GM12878 (cell line): Measurements from ENCODE around the gene STXBP1. TPM values are rescaled to one million over a fixed set of nuclear protein-coding genes. Genes with fewer than 3 reads are reported as not detected.

Experiments
- ATAC-seq: fragments of 200-7000 bp; cut with Tn5 transposase; 3 replicates; pipeline ENCODE4 v1.9.1; 2020; ENCODE audit warnings: mild to moderate bottlenecking, moderate library complexity
- BruUV-seq: library from RNA; stranded (reverse); fragments of 400-500 nt; replicated peaks from 2 replicates; lab custom pipeline; 2021; lab: Mats Ljungman, UMichigan
- CTCF ChIA-PET: fragments of 300-600 bp; sonication (Branson Sonifier 250); formaldehyde crosslinking; extraction: SDS; loops from one replicate; lab custom pipeline; 2021; ENCODE audit warnings: inconsistent platforms; lab: Yijun Ruan, JAX
- POLR2A ChIA-PET: fragments of 350-600 bp; formaldehyde crosslinking; extraction: SDS; loops from one replicate; lab custom pipeline; 2021; ENCODE audit warnings: inconsistent platforms; lab: Charles Lee
- RAD21 ChIA-PET: fragments of 300-600 bp; sonication (Branson Sonifier 250); formaldehyde crosslinking; loops from one replicate; lab custom pipeline; 2023; ENCODE audit warnings: antibody characterized with exemption; ENCODE audit not compliant: unreplicated experiment; lab: Charles Lee
- SMC1A ChIA-PET: fragments of 300-600 bp; sonication (Branson Sonifier 250); formaldehyde crosslinking; loops from one replicate; lab custom pipeline; 2023; ENCODE audit not compliant: unreplicated experiment, uncharacterized antibody; lab: Charles Lee
- DNase-seq: peaks from one replicate; pipeline ENCODE4 v3.0.0-alpha.2; 2011; ENCODE audit warnings: low read depth, low spot score
- FAIRE-seq: peaks from 3 replicates; lab custom pipeline; 2011; peaks lifted over from hg19 to GRCh38; lab: Jason Lieb, UNC
- H2AFZ ChIP-seq: 2 replicates; pipeline ENCODE4 v1.6.0; 2011; ENCODE audit warnings: low read depth, low read length, control low read depth; ENCODE audit not compliant: control insufficient read depth
- H3K27ac ChIP-seq: 2 replicates; pipeline ENCODE4 v1.5.1; 2011; ENCODE audit warnings: control low read depth; ENCODE audit not compliant: control insufficient read depth, insufficient read depth
- H3K27me3 ChIP-seq, 2 experiments: replicated peaks in 1 of 2; 2 replicates each; pipeline versions ENCODE4 v1.6.0 to v1.6.1; 2011; ENCODE audit warnings: low read length in 1 of 2; ENCODE audit not compliant: control insufficient read depth in 2 of 2, insufficient read depth in 2 of 2
- H3K36me3 ChIP-seq, 2 experiments: 2 replicates each; pipeline ENCODE4 v1.5.1; 2011; ENCODE audit warnings: low read length in 1 of 2; ENCODE audit not compliant: control insufficient read depth in 2 of 2, insufficient read depth in 2 of 2
- H3K4me1 ChIP-seq: 2 replicates; pipeline ENCODE4 v1.6.1; 2011; ENCODE audit warnings: mild to moderate bottlenecking, low read length, moderate library complexity, mixed read lengths; ENCODE audit not compliant: control insufficient read depth, insufficient read depth
- H3K4me2 ChIP-seq: 2 replicates; pipeline ENCODE4 v1.6.0; 2011; ENCODE audit warnings: control low read depth; ENCODE audit not compliant: control insufficient read depth, insufficient read depth
- H3K4me3 ChIP-seq: fragments of 200-600 bp; sonication (generic); 2 replicates; pipeline ENCODE4 v1.5.1; 2016
- H3K79me2 ChIP-seq: 2 replicates; pipeline ENCODE4 v1.6.0; 2011; ENCODE audit warnings: low read length; ENCODE audit not compliant: control insufficient read depth, insufficient read depth
- H3K9ac ChIP-seq: 2 replicates; pipeline ENCODE4 v1.8.0; 2011; ENCODE audit warnings: low read length, control low read depth, mixed read lengths; ENCODE audit not compliant: control insufficient read depth, insufficient read depth
- H3K9me3 ChIP-seq: replicated peaks from 3 replicates; pipeline ENCODE4 v1.5.1; 2011; ENCODE audit warnings: mild to moderate bottlenecking, low read length; ENCODE audit not compliant: control insufficient read depth, insufficient read depth
- H4K20me1 ChIP-seq: 2 replicates; pipeline ENCODE4 v1.6.0; 2011; ENCODE audit not compliant: control insufficient read depth, insufficient read depth
- CBX5 ChIP-seq: sonication (generic); IDR thresholded peaks from 2 replicates; pipeline ENCODE4 v1.6.1; 2016; ENCODE audit warnings: low read depth, moderate library complexity, mild to moderate bottlenecking, inconsistent platforms
- CREM ChIP-seq: IDR thresholded peaks from 2 replicates; pipeline ENCODE4 v1.6.1; 2014; ENCODE audit warnings: antibody characterized with exemption, low read depth
- EP300 ChIP-seq, 2 experiments: fragments of 150-350 bp in 1 of 2; IDR thresholded peaks; 2 replicates each; pipeline ENCODE4 v1.6.1; 2011 to 2012; ENCODE audit warnings: low read depth in 2 of 2, low read length in 2 of 2, borderline replicate concordance in 1 of 2, improper control_type of control experiment in 1 of 2, inconsistent platforms in 1 of 2; ENCODE audit not compliant: control insufficient read depth in 1 of 2
- ESRRA ChIP-seq: IDR thresholded peaks from 2 replicates; pipeline ENCODE4 v1.6.1; 2012; ENCODE audit warnings: mild to moderate bottlenecking, low read length, improper control_type of control experiment
- EZH2 ChIP-seq: IDR thresholded peaks from 2 replicates; pipeline ENCODE4 v1.6.1; 2012; ENCODE audit warnings: low read depth, mild to moderate bottlenecking, control low read depth, inconsistent platforms, low read length, borderline replicate concordance; ENCODE audit not compliant: control insufficient read depth
- HDGF ChIP-seq: fragments of 450-650 bp; IDR thresholded peaks from 2 replicates; pipeline ENCODE4 v1.6.1; 2016; ENCODE audit warnings: antibody characterized with exemption
- JUNB ChIP-seq: IDR thresholded peaks from 2 replicates; pipeline ENCODE4 v1.6.1; 2016; ENCODE audit warnings: antibody characterized with exemption, mild to moderate bottlenecking
- MEF2B ChIP-seq: fragments of 450-650 bp; IDR thresholded peaks from 2 replicates; pipeline ENCODE4 v1.6.1; 2018; ENCODE audit warnings: mild to moderate bottlenecking, moderate library complexity; ENCODE audit not compliant: partially characterized antibody, poor library complexity, severe bottlenecking
- MYC ChIP-seq: IDR thresholded peaks from 2 replicates; pipeline ENCODE4 v1.6.1; 2011; ENCODE audit warnings: mild to moderate bottlenecking, low read length, moderate library complexity, inconsistent platforms; ENCODE audit not compliant: insufficient read depth, insufficient replicate concordance, insufficient read length, severe bottlenecking
- NR2C2 ChIP-seq: IDR thresholded peaks from 2 replicates; pipeline ENCODE4 v1.6.1; 2011; ENCODE audit warnings: borderline replicate concordance, low read depth; ENCODE audit not compliant: control insufficient read depth, insufficient read length
- RBBP5 ChIP-seq: fragments of 200-600 bp; sonication (generic); conservative IDR thresholded peaks from 2 replicates; pipeline ENCODE4 v1.6.1; 2016
- SP1 ChIP-seq: IDR thresholded peaks from one replicate; pipeline ENCODE4 v1.6.1; 2011; ENCODE audit warnings: low read depth, low read length
- SUPT20H ChIP-seq: IDR thresholded peaks from 2 replicates; pipeline ENCODE4 v1.6.1; 2011; ENCODE audit warnings: low read depth, mild to moderate bottlenecking, low read length, moderate library complexity, borderline replicate concordance; ENCODE audit not compliant: control insufficient read depth
- TCF3 ChIP-seq: IDR thresholded peaks from 2 replicates; pipeline ENCODE4 v1.6.1; 2012; ENCODE audit warnings: low read depth, mild to moderate bottlenecking, low read length, borderline replicate concordance; ENCODE audit not compliant: insufficient read depth
- TCF7 ChIP-seq: IDR thresholded peaks from 2 replicates; pipeline ENCODE4 v1.6.1; 2014; ENCODE audit warnings: antibody characterized with exemption, borderline replicate concordance
- ZBTB4 ChIP-seq: fragments of 450-650 bp; formaldehyde crosslinking; IDR thresholded peaks from 2 replicates; pipeline ENCODE4 v1.4.0; 2022; ENCODE audit warnings: mild to moderate bottlenecking, moderate library complexity
- WGBS: methylation state at CpG from one replicate; pipeline ENCODE4 v1.1.6; 2016; ENCODE audit warnings: low lambda C conversion rate; ENCODE audit not compliant: insufficient replicate concordance, insufficient coverage; ENCODE audit errors: missing lambda C conversion rate; 5-methylcytosine and 5-hydroxymethylcytosine counted together
- in situ Hi-C: fragments of 300-500 bp; cut with MboI; formaldehyde crosslinking; loops from 9 replicates; pipeline ENCODE4 v1.14.3; 2018; ENCODE audit warnings: mixed read lengths
- intact Hi-C: fragments of 100-400 bp; cut with micrococcal nuclease; formaldehyde crosslinking; loops from one replicate; pipeline ENCODE4 v1.14.2; 2022; ENCODE audit not compliant: unreplicated experiment
- polyA plus RNA-seq, 11 experiments: library from polyadenylated mRNA; depleted of rRNA in 4 of 11; unstranded in 6 of 11; stranded (reverse) in 5 of 11; fragments of >200 nt; fragmentation: Nextera tagmentation in 4 of 11; fragmentation: Illumina TruSeq in 1 of 11; extraction: Ambion mirVana in 4 of 11; extraction: Trizol in 1 of 11; gene quantifications; 1 replicate in 1 of 11; 2 replicates in 10 of 11; pipeline versions ENCODE4 v1.2.1 to v1.2.3, GENCODE V29; 2011 to 2016; ENCODE audit warnings: inconsistent platforms in 2 of 11, missing spikeins in 2 of 11, low read depth in 1 of 11
- total RNA-seq, 4 experiments: library from RNA; depleted of rRNA in 3 of 4; stranded (reverse); fragments of >200 nt in 3 of 4; fragmentation: Illumina TruSeq in 1 of 4; extraction: Trizol in 1 of 4; gene quantifications; 2 replicates each; pipeline versions ENCODE4 v1.2.1 to v1.2.3, GENCODE V29; 2013 to 2021
- TF ChIP-seq, protein P1 (sequence below): fragments of 450-650 bp; IDR thresholded peaks from 2 replicates; pipeline ENCODE4 v1.6.1; 2017; ENCODE audit warnings: low read depth, mild to moderate bottlenecking, moderate library complexity
- TF ChIP-seq, protein P2 (sequence below): IDR thresholded peaks from 2 replicates; pipeline ENCODE4 v1.6.1; 2012; ENCODE audit warnings: low read depth, low read length, improper control_type of control experiment

STXBP1 gene
- total and polyA plus RNA-seq, 10 of the 15 experiments (the other 5 are each of a cell fraction or from before 2014, with no cell fraction given): 0.08 to 0.85 (median 0.31) TPM; not detected in 3

GRCh38 chr9:127633216-127633862 lies 21.3 kb downstream of the STXBP1 start (continued):
- TF ChIP-seq, protein P1, sequence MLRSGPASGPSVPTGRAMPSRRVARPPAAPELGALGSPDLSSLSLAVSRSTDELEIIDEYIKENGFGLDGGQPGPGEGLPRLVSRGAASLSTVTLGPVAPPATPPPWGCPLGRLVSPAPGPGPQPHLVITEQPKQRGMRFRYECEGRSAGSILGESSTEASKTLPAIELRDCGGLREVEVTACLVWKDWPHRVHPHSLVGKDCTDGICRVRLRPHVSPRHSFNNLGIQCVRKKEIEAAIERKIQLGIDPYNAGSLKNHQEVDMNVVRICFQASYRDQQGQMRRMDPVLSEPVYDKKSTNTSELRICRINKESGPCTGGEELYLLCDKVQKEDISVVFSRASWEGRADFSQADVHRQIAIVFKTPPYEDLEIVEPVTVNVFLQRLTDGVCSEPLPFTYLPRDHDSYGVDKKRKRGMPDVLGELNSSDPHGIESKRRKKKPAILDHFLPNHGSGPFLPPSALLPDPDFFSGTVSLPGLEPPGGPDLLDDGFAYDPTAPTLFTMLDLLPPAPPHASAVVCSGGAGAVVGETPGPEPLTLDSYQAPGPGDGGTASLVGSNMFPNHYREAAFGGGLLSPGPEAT: no peak
- no peak for TF ChIP-seq JUNB

DNA sequence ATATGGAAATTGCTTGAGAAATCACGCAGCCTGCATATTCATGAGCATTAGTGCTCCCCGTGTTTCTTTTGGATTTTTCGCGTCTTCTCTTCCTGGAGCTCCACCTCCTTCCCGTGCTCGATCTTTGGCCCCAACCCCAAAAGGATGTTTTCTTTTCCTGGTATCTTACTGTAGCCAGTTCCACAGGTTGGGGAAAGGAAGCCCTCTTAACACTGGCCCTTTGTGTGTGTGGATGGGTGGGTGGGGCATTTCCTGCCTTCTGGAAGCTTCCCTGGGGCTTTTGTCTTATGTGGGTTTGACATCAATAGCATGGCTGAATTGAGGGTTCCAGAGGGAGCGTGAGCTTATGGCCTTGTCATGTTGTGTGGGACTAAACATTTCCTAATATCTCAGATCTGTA lies 21.9 kb downstream of the STXBP1 start:
- intact Hi-C loops (no loop called here), in situ Hi-C loops (no loop called here)
- no peak overlapping the region for H3K27ac ChIP-seq
- H3K9me3 ChIP-seq: no peaks in the 10 kb centered on the region; the same call in 2 of the 3 replicates
- no peaks in the 10 kb centered on the region for H4K20me1 ChIP-seq
- H3K4me2 ChIP-seq: no peak overlapping the region
- no peak overlapping the region for H3K9ac ChIP-seq
- no peaks in the 10 kb centered on the region for H3K36me3 ChIP-seq
- H3K79me2 ChIP-seq: no peaks in the 10 kb centered on the region
- BruUV-seq: no TSS peak
- ChIA-PET CTCF (interaction anchor here (0.7 kb wide), 1 partner anchor 53 kb away, joined by 3 read pairs; no protein-coding TSS in a partner anchor), SMC1A (interaction anchor here (0.6 kb wide), 1 partner anchor 247 kb away, joined by 3 read pairs; no protein-coding TSS in a partner anchor), RAD21 (no interaction called here), POLR2A (no interaction called here)
- no peak overlapping the region for H3K4me3 ChIP-seq
- DNase-seq (no peak), FAIRE-seq (no peak), ATAC-seq (no peak)
- no peaks in the 10 kb centered on the region for H3K4me1 ChIP-seq
- 52% methylated on average over 7 of the region's 7 CpGs for WGBS
- no peaks in the 10 kb centered on the region; a peak in 2 of 4 replicates for H3K27me3 ChIP-seq
- H2AFZ ChIP-seq: no peak overlapping the region
- TF ChIP-seq CREM: no peak
- no peak for TF ChIP-seq RBBP5
- TF ChIP-seq ESRRA: no peak
- TF ChIP-seq, protein P2, sequence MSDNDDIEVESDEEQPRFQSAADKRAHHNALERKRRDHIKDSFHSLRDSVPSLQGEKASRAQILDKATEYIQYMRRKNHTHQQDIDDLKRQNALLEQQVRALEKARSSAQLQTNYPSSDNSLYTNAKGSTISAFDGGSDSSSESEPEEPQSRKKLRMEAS: no peak
- TF ChIP-seq SP1: no peak
- TF ChIP-seq TCF7: no peak
- TF ChIP-seq CBX5: no peak
- no peak for TF ChIP-seq MYC
- no peak for TF ChIP-seq ZBTB4 (CRISPR knock-in tag)
- no peak for TF ChIP-seq EP300 (IDR thresholded peaks at IDR 0.05; ENCODE audit: borderline replicate concordance in 1 of 2, control insufficient read depth in 1 of 2, low read depth in 2 of 2, low read length in 2 of 2)
- no peak for TF ChIP-seq MEF2B
- TF ChIP-seq SUPT20H: no peak
- no peak for TF ChIP-seq NR2C2
- no peak for TF ChIP-seq HDGF
- no peak for TF ChIP-seq EZH2
- no peak for TF ChIP-seq TCF3
